ENCODE data around the gene MED12L.

The MED12L gene

GRCh38 chr3:151197228-151197627, 111.8 kb downstream of the MED12L start:
- Histone ChIP-seq H3K4me1 (ENCODE audit: control insufficient read depth in 2 of 2, insufficient read depth in 2 of 2, low read length in 2 of 2) (no peaks in the 10 kb centered on the region), H3K9me3 (ENCODE audit: control insufficient read depth in 2 of 2, low read length in 2 of 2) (no peaks in the 10 kb centered on the region), H3K36me3 (ENCODE audit: control insufficient read depth in 2 of 2, insufficient read depth in 2 of 2, low read length in 2 of 2) (no peaks in the 10 kb centered on the region), H3K27ac (ENCODE audit: low read depth in 2 of 2, low read length in 2 of 2) (no peak overlapping the region), H3K9ac (ENCODE audit: low read depth in 1 of 2, low read length in 2 of 2) (no peak overlapping the region), H3K4me3 (ENCODE audit: low read length in 2 of 2) (no peak overlapping the region), H3K27me3 (ENCODE audit: control insufficient read depth in 2 of 2, insufficient read depth in 2 of 2, low read length in 2 of 2) (no peaks in the 10 kb centered on the region)

GRCh38 chr3:151197981-151198767, 112.7 kb downstream of the MED12L start:
- Histone ChIP-seq H3K27me3 (ENCODE audit: control insufficient read depth in 2 of 2, insufficient read depth in 2 of 2, low read length in 2 of 2) (no peaks in the 10 kb centered on the region), H3K4me3 (ENCODE audit: low read length in 2 of 2) (no peak overlapping the region), H3K27ac (ENCODE audit: low read depth in 2 of 2, low read length in 2 of 2) (no peak overlapping the region), H3K4me1 (ENCODE audit: control insufficient read depth in 2 of 2, insufficient read depth in 2 of 2, low read length in 2 of 2) (no peaks in the 10 kb centered on the region), H3K9me3 (ENCODE audit: control insufficient read depth in 2 of 2, low read length in 2 of 2) (no peaks in the 10 kb centered on the region), H3K9ac (ENCODE audit: low read depth in 1 of 2, low read length in 2 of 2) (no peak overlapping the region), H3K36me3 (ENCODE audit: control insufficient read depth in 2 of 2, insufficient read depth in 2 of 2, low read length in 2 of 2) (no peaks in the 10 kb centered on the region)

- Histone ChIP-seq H3K36me3 (ENCODE audit: control insufficient read depth in 2 of 2, insufficient read depth in 2 of 2, low read length in 2 of 2) (no peaks in the 10 kb centered on the region), H3K27me3 (ENCODE audit: control insufficient read depth in 2 of 2, insufficient read depth in 2 of 2, low read length in 2 of 2) (no peaks in the 10 kb centered on the region), H3K27ac (ENCODE audit: low read depth in 2 of 2, low read length in 2 of 2) (no peak overlapping the region), H3K9me3 (ENCODE audit: control insufficient read depth in 2 of 2, low read length in 2 of 2) (no peaks in the 10 kb centered on the region), H3K9ac (ENCODE audit: low read depth in 1 of 2, low read length in 2 of 2) (no peak overlapping the region), H3K4me1 (ENCODE audit: control insufficient read depth in 2 of 2, insufficient read depth in 2 of 2, low read length in 2 of 2) (no peaks in the 10 kb centered on the region), H3K4me3 (ENCODE audit: low read length in 2 of 2) (no peak overlapping the region)
Observed at GRCh38 chr3:151198849-151199248, 113.4 kb downstream of the MED12L start.

GRCh38 chr3:151199554-151200438, 114.3 kb downstream of the MED12L start:
- Histone ChIP-seq H3K4me1 (ENCODE audit: control insufficient read depth in 2 of 2, insufficient read depth in 2 of 2, low read length in 2 of 2) (no peaks in the 10 kb centered on the region), H3K36me3 (ENCODE audit: control insufficient read depth in 2 of 2, insufficient read depth in 2 of 2, low read length in 2 of 2) (no peaks in the 10 kb centered on the region), H3K4me3 (ENCODE audit: low read length in 2 of 2) (no peak overlapping the region), H3K27me3 (ENCODE audit: control insufficient read depth in 2 of 2, insufficient read depth in 2 of 2, low read length in 2 of 2) (no peaks in the 10 kb centered on the region), H3K9me3 (ENCODE audit: control insufficient read depth in 2 of 2, low read length in 2 of 2) (no peaks in the 10 kb centered on the region), H3K27ac (ENCODE audit: low read depth in 2 of 2, low read length in 2 of 2) (no peak overlapping the region), H3K9ac (ENCODE audit: low read depth in 1 of 2, low read length in 2 of 2) (no peak overlapping the region)

DNA sequence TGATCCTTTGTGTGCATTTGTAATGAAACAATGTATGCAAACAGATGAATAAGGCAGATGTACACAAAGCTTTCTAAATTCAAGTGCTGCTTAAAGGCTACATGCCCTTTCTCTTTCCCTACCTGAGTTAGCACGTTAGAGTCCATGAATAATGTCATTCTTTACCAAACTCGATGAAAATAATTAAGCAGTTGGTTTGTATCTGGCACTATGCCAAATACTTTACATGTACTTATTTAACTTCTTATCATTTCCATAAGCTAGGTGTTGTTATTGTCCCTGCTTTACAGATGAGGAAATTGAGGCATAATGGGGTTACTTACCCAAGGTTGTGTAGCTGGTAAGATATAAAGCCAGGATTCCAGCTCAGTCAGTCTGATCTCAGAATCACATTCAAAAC, 115.1 kb downstream of the MED12L start:
- Histone ChIP-seq H3K9me3 (ENCODE audit: control insufficient read depth in 2 of 2, low read length in 2 of 2) (no peaks in the 10 kb centered on the region), H3K4me1 (ENCODE audit: control insufficient read depth in 2 of 2, insufficient read depth in 2 of 2, low read length in 2 of 2) (no peaks in the 10 kb centered on the region), H3K4me3 (ENCODE audit: low read length in 2 of 2) (peak overlapping the region in 1 of 2 donors; percentile 14), H3K27ac (ENCODE audit: low read depth in 2 of 2, low read length in 2 of 2) (no peak overlapping the region), H3K27me3 (ENCODE audit: control insufficient read depth in 2 of 2, insufficient read depth in 2 of 2, low read length in 2 of 2) (no peaks in the 10 kb centered on the region), H3K9ac (ENCODE audit: low read depth in 1 of 2, low read length in 2 of 2) (no peak overlapping the region), H3K36me3 (ENCODE audit: control insufficient read depth in 2 of 2, insufficient read depth in 2 of 2, low read length in 2 of 2) (no peaks in the 10 kb centered on the region)

GRCh38 chr3:151201051-151201730, 115.7 kb downstream of the MED12L start:
- Histone ChIP-seq H3K9me3 (ENCODE audit: control insufficient read depth in 2 of 2, low read length in 2 of 2) (no peaks in the 10 kb centered on the region), H3K9ac (ENCODE audit: low read depth in 1 of 2, low read length in 2 of 2) (no peak overlapping the region), H3K36me3 (ENCODE audit: control insufficient read depth in 2 of 2, insufficient read depth in 2 of 2, low read length in 2 of 2) (no peaks in the 10 kb centered on the region), H3K27ac (ENCODE audit: low read depth in 2 of 2, low read length in 2 of 2) (peak overlapping the region in 1 of 2 donors; percentile 6), H3K4me1 (ENCODE audit: control insufficient read depth in 2 of 2, insufficient read depth in 2 of 2, low read length in 2 of 2) (no peaks in the 10 kb centered on the region), H3K4me3 (ENCODE audit: low read length in 2 of 2) (peak overlapping the region in 1 of 2 donors; percentile 14), H3K27me3 (ENCODE audit: control insufficient read depth in 2 of 2, insufficient read depth in 2 of 2, low read length in 2 of 2) (no peaks in the 10 kb centered on the region)

GRCh38 chr3:151203051-151203420, 117.6 kb downstream of the MED12L start, which contains the start of gene GPR171:
Gene GPR171 (minus strand): TSS chr3:151203216. CDS start chr3:151199386, 3,830 bp downstream.
- H3K4me1 ChIP-seq (ENCODE audit: control insufficient read depth in 2 of 2, insufficient read depth in 2 of 2, low read length in 2 of 2), result no peaks in the 10 kb centered on the region
- no peaks in the 10 kb centered on the region for H3K9me3 ChIP-seq (ENCODE audit: control insufficient read depth in 2 of 2, low read length in 2 of 2)
- H3K27me3 ChIP-seq (ENCODE audit: control insufficient read depth in 2 of 2, insufficient read depth in 2 of 2, low read length in 2 of 2), result no peaks in the 10 kb centered on the region
- no peaks in the 10 kb centered on the region for H3K36me3 ChIP-seq (ENCODE audit: control insufficient read depth in 2 of 2, insufficient read depth in 2 of 2, low read length in 2 of 2)
- peak within 1 kb of the TSS in 1 of 2 donors; percentile 32 for H3K4me3 ChIP-seq (ENCODE audit: low read length in 2 of 2)
- H3K9ac ChIP-seq (ENCODE audit: low read depth in 1 of 2, low read length in 2 of 2), result no peak within 1 kb of the TSS
- peak within 1 kb of the TSS; percentile 9 to 48 for H3K27ac ChIP-seq (ENCODE audit: low read depth in 2 of 2, low read length in 2 of 2)

DNA sequence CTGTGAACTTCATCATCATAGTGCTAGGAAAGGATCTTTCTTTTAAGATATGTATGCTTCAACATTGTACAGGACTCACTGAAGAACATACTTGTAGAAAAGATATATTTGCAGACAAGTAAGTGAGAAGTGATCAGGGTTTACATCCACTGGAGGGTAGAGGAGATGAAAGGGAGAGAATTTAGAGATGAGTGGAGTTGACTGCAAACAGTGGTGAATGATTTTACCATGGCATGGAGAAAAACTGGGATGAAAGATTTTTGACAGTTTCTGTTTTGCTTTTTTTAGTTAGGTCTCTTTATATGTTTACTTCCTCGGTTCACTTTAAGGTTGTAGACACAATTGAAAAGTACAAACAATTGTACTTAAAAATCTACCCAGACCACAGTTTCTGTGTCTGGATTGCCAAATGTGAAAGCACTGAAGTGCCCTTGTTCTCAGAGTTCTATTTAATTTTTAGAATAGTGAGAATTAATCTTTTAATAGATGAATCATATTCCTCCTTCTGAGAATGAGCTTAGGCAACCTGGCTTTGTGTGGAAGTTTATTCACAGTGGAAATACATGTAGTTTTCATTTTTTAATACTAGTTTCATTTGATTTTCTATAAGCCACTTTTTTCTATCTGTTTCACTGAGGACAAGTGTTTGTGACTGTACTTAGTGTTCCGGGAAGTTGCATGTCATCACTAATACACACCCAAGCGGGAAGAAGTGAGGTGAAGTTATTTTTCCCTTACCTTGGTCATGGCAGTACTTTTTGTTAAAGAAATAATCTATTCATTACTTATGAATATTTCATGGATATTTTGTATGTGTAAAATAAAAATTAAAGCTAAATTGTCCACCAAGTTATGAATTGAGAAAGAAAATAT, 119.3 kb downstream of the MED12L start:
- Histone ChIP-seq H3K4me3 (ENCODE audit: low read length in 2 of 2) (no peak overlapping the region), H3K27ac (ENCODE audit: low read depth in 2 of 2, low read length in 2 of 2) (peak overlapping the region; percentile 8 to 11), H3K9ac (ENCODE audit: low read depth in 1 of 2, low read length in 2 of 2) (no peak overlapping the region), H3K27me3 (ENCODE audit: control insufficient read depth in 2 of 2, insufficient read depth in 2 of 2, low read length in 2 of 2) (no peaks in the 10 kb centered on the region), H3K4me1 (ENCODE audit: control insufficient read depth in 2 of 2, insufficient read depth in 2 of 2, low read length in 2 of 2) (no peaks in the 10 kb centered on the region), H3K9me3 (ENCODE audit: control insufficient read depth in 2 of 2, low read length in 2 of 2) (no peaks in the 10 kb centered on the region), H3K36me3 (ENCODE audit: control insufficient read depth in 2 of 2, insufficient read depth in 2 of 2, low read length in 2 of 2) (no peaks in the 10 kb centered on the region)

- no peaks in the 10 kb centered on the region for H3K27me3 ChIP-seq (ENCODE audit: control insufficient read depth in 2 of 2, insufficient read depth in 2 of 2, low read length in 2 of 2)
- H3K9me3 ChIP-seq (ENCODE audit: control insufficient read depth in 2 of 2, low read length in 2 of 2), result no peaks in the 10 kb centered on the region
- peaks cover 0 to 2% of the 10 kb centered on the region in 2 donors for H3K4me1 ChIP-seq (ENCODE audit: control insufficient read depth in 2 of 2, insufficient read depth in 2 of 2, low read length in 2 of 2)
- H3K9ac ChIP-seq (ENCODE audit: low read depth in 1 of 2, low read length in 2 of 2), result no peak overlapping the region
- H3K36me3 ChIP-seq (ENCODE audit: control insufficient read depth in 2 of 2, insufficient read depth in 2 of 2, low read length in 2 of 2), result no peaks in the 10 kb centered on the region
- H3K4me3 ChIP-seq (ENCODE audit: low read length in 2 of 2), result no peak overlapping the region
- H3K27ac ChIP-seq (ENCODE audit: low read depth in 2 of 2, low read length in 2 of 2), result no peak overlapping the region
Observed at GRCh38 chr3:151205482-151205881, 120.0 kb downstream of the MED12L start.

All from mucosa of rectum (tissue), 2 donors.